Smooth muscle cell (in vitro differentiated cells): ENCODE measurements around the gene ADRB2. TPM values are rescaled to one million over a fixed set of nuclear protein-coding genes. Genes with fewer than 3 reads are reported as not detected.

Experiments used
- DNase-seq: peaks from one replicate; lab custom pipeline; 2025; ENCODE audit not compliant: unreplicated experiment; lab: John Stamatoyannopoulos, UW
- H2AFZ ChIP-seq: fragments of 200-600 bp; sonication (generic); 2 replicates; pipeline ENCODE4 v1.6.0; 2016; ENCODE audit warnings: antibody characterized with exemption, low read depth, mild to moderate bottlenecking
- H3F3A ChIP-seq: fragments of 200-600 bp; sonication (generic); 2 replicates; pipeline ENCODE4 v1.6.0; 2017; ENCODE audit warnings: antibody characterized with exemption, low read depth
- H3K27ac ChIP-seq: fragments of 200-600 bp; sonication (generic); 2 replicates; pipeline ENCODE4 v1.5.1; 2016; ENCODE audit warnings: low read depth, mild to moderate bottlenecking
- H3K27me3 ChIP-seq: fragments of 200-600 bp; sonication (generic); 2 replicates; pipeline ENCODE4 v1.6.1; 2016; ENCODE audit warnings: low read depth, mild to moderate bottlenecking
- H3K36me3 ChIP-seq: fragments of 200-600 bp; sonication (generic); 2 replicates; pipeline ENCODE4 v1.5.1; 2016; ENCODE audit warnings: low read depth
- H3K4me1 ChIP-seq: fragments of 200-600 bp; sonication (generic); 2 replicates; pipeline ENCODE4 v1.5.1; 2016; ENCODE audit warnings: low read depth
- H3K4me2 ChIP-seq: fragments of 200-600 bp; sonication (generic); 2 replicates; pipeline ENCODE4 v1.6.0; 2016; ENCODE audit warnings: mild to moderate bottlenecking
- H3K4me3 ChIP-seq: fragments of 200-600 bp; sonication (generic); 2 replicates; pipeline ENCODE4 v1.5.1; 2016; ENCODE audit warnings: mild to moderate bottlenecking
- H3K79me2 ChIP-seq: fragments of 200-600 bp; sonication (generic); 2 replicates; pipeline ENCODE4 v1.6.0; 2016; ENCODE audit warnings: low read depth, mild to moderate bottlenecking
- H3K9ac ChIP-seq: fragments of 200-600 bp; sonication (generic); 2 replicates; pipeline ENCODE4 v1.6.0; 2016; ENCODE audit warnings: low read depth
- H3K9me3 ChIP-seq: fragments of 200-600 bp; sonication (generic); replicated peaks from 2 replicates; pipeline ENCODE4 v1.5.1; 2016; ENCODE audit warnings: low read depth
- H4K20me1 ChIP-seq: fragments of 200-600 bp; sonication (generic); 2 replicates; pipeline ENCODE4 v1.6.0; 2016; ENCODE audit warnings: low read depth
- CTCF ChIP-seq: fragments of 200-600 bp; sonication (generic); IDR thresholded peaks from 2 replicates; pipeline ENCODE4 v1.5.1; 2017; ENCODE audit warnings: borderline replicate concordance, mild to moderate bottlenecking, antibody characterized with exemption; ENCODE audit not compliant: insufficient read depth, poor library complexity, severe bottlenecking
- WGBS: methylation state at CpG from one replicate; pipeline ENCODE4 v1.1.7; 2016; ENCODE audit warnings: low lambda C conversion rate; 5-methylcytosine and 5-hydroxymethylcytosine counted together
- polyA plus RNA-seq: library from polyadenylated mRNA; unstranded; fragments of >200 nt; fragmentation: Nextera tagmentation; extraction: Ambion mirVana; gene quantifications from 2 replicates; pipeline ENCODE4 v1.2.1, GENCODE V29; 2016
- total RNA-seq: library from RNA; depleted of rRNA; stranded (reverse); fragments of >200 nt; gene quantifications from 2 replicates; pipeline ENCODE4 v1.2.3, GENCODE V29; 2014

ADRB2 gene
- total and polyA plus RNA-seq, 2 experiments from 2014 or later: 1.9 TPM

DNA sequence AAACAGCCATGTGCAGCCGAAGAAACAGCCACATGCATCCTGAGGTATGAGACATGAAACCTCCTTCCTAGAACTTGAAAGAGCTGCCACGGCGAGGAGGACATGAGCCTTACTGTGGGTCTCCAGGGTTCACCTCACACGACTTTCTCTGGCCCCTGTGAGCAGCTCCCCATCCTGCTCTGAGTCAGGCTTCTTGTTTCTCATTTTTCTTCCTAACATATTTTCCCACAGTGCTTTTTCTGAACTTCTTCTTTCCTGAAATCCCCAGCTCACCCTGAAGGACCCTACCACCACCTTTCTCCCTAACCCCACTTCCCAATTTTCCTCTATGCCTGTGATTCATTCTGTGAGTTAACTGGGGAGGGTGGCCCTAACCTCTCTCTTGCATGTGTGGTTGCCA, 33.7 kb upstream of the ADRB2 start:
- Histone ChIP-seq H4K20me1 (no peaks in the 10 kb centered on the region), H3K9ac (no peak overlapping the region), H3K27ac (peak overlapping the region; percentile 43), H3K79me2 (no peaks in the 10 kb centered on the region), H2AFZ (no peak overlapping the region), H3K4me2 (peak overlapping the region; percentile 35), H3K4me3 (no peak overlapping the region), H3F3A (no peaks in the 10 kb centered on the region), H3K9me3 (no peaks in the 10 kb centered on the region), H3K4me1 (no peaks in the 10 kb centered on the region), H3K27me3 (no peaks in the 10 kb centered on the region), H3K36me3 (no peaks in the 10 kb centered on the region)
- DNase-seq: no peak
- no peak for TF ChIP-seq CTCF
- WGBS: 75% methylated on average over 4 of the region's 4 CpGs

DNA sequence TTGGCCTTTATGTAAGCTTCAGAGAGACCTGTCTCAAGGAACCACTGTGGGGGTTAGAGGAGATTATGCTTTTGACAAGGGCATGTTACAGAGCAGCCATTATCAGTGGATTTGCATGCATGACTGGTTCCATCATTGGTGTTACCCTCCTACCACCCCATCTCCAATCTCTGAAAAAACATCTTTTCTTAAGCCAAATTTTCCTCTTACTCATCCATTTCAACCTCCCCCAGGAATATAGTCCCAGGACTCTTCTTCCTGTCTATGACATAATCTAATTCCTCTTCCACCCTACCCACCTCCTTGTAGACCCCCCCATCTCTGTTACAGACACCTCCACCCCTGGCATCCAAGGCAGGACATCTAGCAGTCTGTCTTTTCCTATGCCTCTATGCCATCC, 33.1 kb upstream of the ADRB2 start:
- DNase-seq: no peak
- Histone ChIP-seq H3K4me2 (peak overlapping the region; percentile 35), H3K27me3 (no peaks in the 10 kb centered on the region), H3K4me3 (no peak overlapping the region), H3K9ac (no peak overlapping the region), H2AFZ (no peak overlapping the region), H4K20me1 (no peaks in the 10 kb centered on the region), H3K4me1 (no peaks in the 10 kb centered on the region), H3K9me3 (no peaks in the 10 kb centered on the region), H3F3A (no peaks in the 10 kb centered on the region), H3K36me3 (no peaks in the 10 kb centered on the region), H3K79me2 (no peaks in the 10 kb centered on the region), H3K27ac (peak overlapping the region; percentile 64)
- TF ChIP-seq CTCF: no peak

DNA sequence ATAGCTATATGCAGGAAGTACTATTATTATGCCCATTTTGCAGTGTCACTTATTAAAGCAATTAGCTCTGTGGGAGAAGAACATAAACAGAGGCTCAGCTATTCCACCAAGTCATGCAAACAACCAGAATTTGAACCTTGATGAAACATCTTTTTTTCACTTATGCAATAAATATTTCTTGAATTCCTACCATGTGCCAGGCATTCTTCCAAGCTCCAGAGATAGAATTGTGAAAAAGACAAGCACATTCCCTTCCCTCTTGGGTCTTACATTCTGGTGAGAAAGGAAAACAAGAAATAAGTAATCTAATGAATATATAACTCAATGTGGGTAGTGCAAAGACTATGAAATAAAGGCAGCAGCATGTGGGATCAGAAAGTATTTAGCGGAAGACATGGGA, 32.1 kb upstream of the ADRB2 start:
- TF ChIP-seq CTCF: no peak
- WGBS: 94% methylated on average over 1 of the region's 1 CpG

DNA sequence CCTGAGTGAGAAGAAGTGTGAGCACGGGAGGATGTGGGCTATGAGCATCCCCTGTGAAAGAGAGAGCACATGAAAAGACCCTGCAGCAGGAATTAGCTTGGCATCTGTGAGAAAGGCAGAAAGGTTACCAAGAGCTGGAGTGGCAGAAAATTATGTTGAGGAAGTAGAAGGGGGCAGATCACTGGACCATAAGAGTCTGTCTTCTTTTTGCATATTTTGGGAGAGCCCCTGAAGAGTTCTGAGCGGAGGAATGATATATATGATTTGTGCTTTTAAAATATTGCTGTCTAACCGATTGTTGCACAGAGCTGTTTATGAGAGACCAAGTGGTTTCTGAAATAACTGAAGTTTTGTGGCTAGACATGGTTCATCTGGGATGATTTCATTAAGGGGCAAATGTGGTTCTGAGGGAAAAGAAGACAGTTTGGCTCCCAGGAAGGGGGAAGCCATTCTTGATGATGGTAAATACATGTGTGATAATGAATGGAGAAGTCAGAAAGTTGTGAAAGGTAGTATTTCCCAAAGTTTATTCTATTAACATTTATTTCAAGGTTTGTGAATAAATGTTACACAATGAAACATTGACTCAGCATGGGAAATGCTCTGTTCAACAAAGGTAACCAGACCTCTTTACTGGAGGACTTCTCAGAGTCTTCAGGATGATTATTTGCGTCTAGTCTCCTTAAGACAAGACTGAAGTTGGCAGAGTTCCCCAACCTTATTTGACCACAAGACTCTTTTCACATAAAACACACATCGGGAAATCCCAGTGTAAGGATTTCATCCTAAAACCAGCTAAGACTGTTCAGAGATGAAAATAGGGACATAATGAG, 31.5 kb upstream of the ADRB2 start:
- no peak overlapping the region for H3K4me3 ChIP-seq
- DNase-seq: no peak
- no peaks in the 10 kb centered on the region for H3K27me3 ChIP-seq
- TF ChIP-seq CTCF: no peak
- peak overlapping the region; percentile 64 for H3K27ac ChIP-seq
- H3K4me2 ChIP-seq: peak overlapping the region; percentile 35
- no peak overlapping the region for H3K9ac ChIP-seq
- no peaks in the 10 kb centered on the region for H3K4me1 ChIP-seq
- H3K79me2 ChIP-seq: no peaks in the 10 kb centered on the region
- no peak overlapping the region for H2AFZ ChIP-seq
- no peaks in the 10 kb centered on the region for H3K9me3 ChIP-seq
- no peaks in the 10 kb centered on the region for H4K20me1 ChIP-seq
- 50% methylated on average over 5 of the region's 5 CpGs for WGBS
- no peaks in the 10 kb centered on the region for H3K36me3 ChIP-seq
- no peaks in the 10 kb centered on the region for H3F3A ChIP-seq

More for the DNA sequence above, 32.1 kb upstream of the ADRB2 start:
- H3K9ac ChIP-seq: no peak overlapping the region
- no peaks in the 10 kb centered on the region for H3K79me2 ChIP-seq
- no peak overlapping the region for H3K4me3 ChIP-seq
- no peaks in the 10 kb centered on the region for H3K9me3 ChIP-seq
- no peaks in the 10 kb centered on the region for H3K36me3 ChIP-seq
- H2AFZ ChIP-seq: no peak overlapping the region
- no peak for DNase-seq
- H4K20me1 ChIP-seq: no peaks in the 10 kb centered on the region
- H3K4me1 ChIP-seq: no peaks in the 10 kb centered on the region
- peak overlapping the region; percentile 64 for H3K27ac ChIP-seq
- peak overlapping the region; percentile 35 for H3K4me2 ChIP-seq
- H3K27me3 ChIP-seq: no peaks in the 10 kb centered on the region
- no peaks in the 10 kb centered on the region for H3F3A ChIP-seq
